Naive thymus-derived CD4-positive, alpha-beta T cell (primary cell): ENCODE measurements around the gene CLPTM1L. TPM values are rescaled to one million over a fixed set of nuclear protein-coding genes. Genes with fewer than 3 reads are reported as not detected.
"Not testable (repeated sequence)": the region's sequence is repeated elsewhere in the genome, so short reads cannot be mapped to it uniquely, and the experiment has no call there.

Source experiments
- ATAC-seq: fragments of 150-1000 bp; cut with Tn5 transposase; 2 replicates; pipeline ENCODE4 v1.10.0; 2021; ENCODE audit warnings: mild to moderate bottlenecking, moderate library complexity
- CTCF ChIA-PET: fragments of 350-600 bp; sonication (Branson Sonifier 250); formaldehyde crosslinking; loops from one replicate; lab custom pipeline; 2021; ENCODE audit warnings: antibody characterized with exemption; lab: Charles Lee
- POLR2A ChIA-PET: fragments of 350-600 bp; sonication (Branson Sonifier 250); formaldehyde crosslinking; loops from one replicate; lab custom pipeline; 2021; ENCODE audit warnings: antibody characterized with exemption, inconsistent platforms; lab: Charles Lee
- DNase-seq, 9 donors: peaks; one replicate each; pipeline versions ENCODE4 v3.0.0 to v3.0.0-alpha.2; 2020 to 2022; ENCODE audit warnings: mixed read lengths in 1 of 9
- H3K27ac ChIP-seq: one replicate; pipeline ENCODE4 v1.7.0; 2013; ENCODE audit warnings: mild to moderate bottlenecking, low read depth, low read length, moderate library complexity
- H3K27me3 ChIP-seq, 2 donors: one replicate each; pipeline ENCODE4 v1.7.0; 2013; ENCODE audit warnings: low read length in 2 of 2, mild to moderate bottlenecking in 2 of 2, moderate library complexity in 2 of 2; ENCODE audit not compliant: control insufficient read depth in 2 of 2, insufficient read depth in 2 of 2
- H3K36me3 ChIP-seq, 3 experiments: 1 replicate in 2 of 3; 2 replicates in 1 of 3; pipeline ENCODE4 v1.7.0; 2013; ENCODE audit warnings: low read length in 3 of 3, mild to moderate bottlenecking in 3 of 3, moderate library complexity in 1 of 3; ENCODE audit not compliant: insufficient read depth in 3 of 3, control insufficient read depth in 2 of 3
- H3K4me1 ChIP-seq, 2 donors: one replicate each; pipeline ENCODE4 v1.7.0; 2013; ENCODE audit warnings: low read length in 2 of 2, mild to moderate bottlenecking in 2 of 2, moderate library complexity in 1 of 2; ENCODE audit not compliant: control insufficient read depth in 2 of 2, insufficient read depth in 2 of 2
- H3K4me3 ChIP-seq: 2 replicates; pipeline ENCODE4 v1.7.0; 2013; ENCODE audit warnings: mild to moderate bottlenecking, low read length
- H3K9me3 ChIP-seq, 3 experiments: 1 replicate in 2 of 3; 2 replicates in 1 of 3; pipeline ENCODE4 v1.7.0; 2013; ENCODE audit warnings: low read length in 3 of 3; ENCODE audit not compliant: control insufficient read depth in 2 of 3
- H3K27ac Mint-ChIP-seq, 9 donors: one replicate each; pipeline ENCODE4 v1.8.0; 2020 to 2022; ENCODE audit warnings: mixed read lengths in 9 of 9, mild to moderate bottlenecking in 8 of 9, moderate library complexity in 5 of 9, inconsistent platforms in 2 of 9
- H3K27me3 Mint-ChIP-seq, 5 donors: one replicate each; pipeline ENCODE4 v1.8.0; 2021 to 2022; ENCODE audit warnings: mixed read lengths in 5 of 5, mild to moderate bottlenecking in 1 of 5
- H3K36me3 Mint-ChIP-seq, 5 donors: one replicate each; pipeline ENCODE4 v1.8.0; 2020 to 2022; ENCODE audit warnings: mixed read lengths in 5 of 5, mild to moderate bottlenecking in 3 of 5, inconsistent platforms in 1 of 5
- H3K4me1 Mint-ChIP-seq, 7 donors: one replicate each; pipeline ENCODE4 v1.8.0; 2020 to 2022; ENCODE audit warnings: mixed read lengths in 7 of 7, mild to moderate bottlenecking in 3 of 7, inconsistent platforms in 1 of 7
- H3K4me3 Mint-ChIP-seq, 10 donors: one replicate each; pipeline ENCODE4 v1.8.0; 2020 to 2022; ENCODE audit warnings: mild to moderate bottlenecking in 10 of 10, mixed read lengths in 10 of 10, moderate library complexity in 6 of 10, inconsistent platforms in 2 of 10
- H3K9me3 Mint-ChIP-seq, 11 donors: one replicate each; pipeline ENCODE4 v1.8.0; 2020 to 2022; ENCODE audit warnings: mixed read lengths in 11 of 11, mild to moderate bottlenecking in 4 of 11, inconsistent platforms in 1 of 11, moderate library complexity in 1 of 11
- intact Hi-C, 2 donors: fragments of 100-400 bp; cut with micrococcal nuclease; formaldehyde crosslinking; loops; one replicate each; pipeline ENCODE4 v1.15.1; 2023
- polyA plus RNA-seq, 2 donors: library from polyadenylated mRNA; unstranded; fragments of 300-500 nt; fragmentation: Illumina TruSeq; gene quantifications; one replicate each; pipeline ENCODE4 v1.2.3, GENCODE V29; 2021
- total RNA-seq, 6 experiments: library from RNA in 5 of 6; stranded (reverse) in 5 of 6; gene quantifications; 1 replicate in 5 of 6; 2 replicates in 1 of 6; pipeline ENCODE4 v1.2.3 and lab custom pipeline; 2021 to 2026

Gene CLPTM1L
- total and polyA plus RNA-seq, 7 experiments from 2014 or later: 27.7 to 104 (median 67.6) TPM

GRCh38 chr5:1331861-1332405, 13.0 kb downstream of the CLPTM1L start:
- Mint-ChIP-seq H3K27me3 (no peaks in the 10 kb centered on the region), H3K36me3 (peaks cover 3 to 28% (median 10%) of the 10 kb centered on the region in 5 donors), H3K4me3 (no peak overlapping the region), H3K27ac (peak overlapping the region in 2 of 9 donors; percentile 30 to 45), H3K9me3 (peaks cover 0 to 1% (median 0%) of the 10 kb centered on the region in 11 donors), H3K4me1 (peaks cover 15 to 25% (median 19%) of the 10 kb centered on the region in 7 donors)
- Histone ChIP-seq H3K27me3 (no peaks in the 10 kb centered on the region), H3K9me3 (no peaks in the 10 kb centered on the region), H3K4me1 (peaks cover 0 to 6% of the 10 kb centered on the region in 2 donors), H3K36me3 (peaks cover 18 to 85% (median 21%) of the 10 kb centered on the region in 3 experiments), H3K27ac (no peak overlapping the region), H3K4me3 (no peak overlapping the region)
- ChIA-PET CTCF (no interaction called here), POLR2A (interaction anchor here (0.9 to 1.1 kb wide), 2 partner anchors 10 kb away, joined by 3 to 5 read pairs; no protein-coding TSS in a partner anchor)
- DNase-seq (no peak), ATAC-seq (no peak)
- intact Hi-C loops: loop anchor here in 1 of 2 donors (2.0 kb wide), 1 partner anchor 15 kb away; no protein-coding TSS in a partner anchor

GRCh38 chr5:1330847-1331831, 13.8 kb downstream of the CLPTM1L start:
- ChIA-PET CTCF (no interaction called here), POLR2A (interaction anchor here (1.2 kb wide), 1 partner anchor 36 kb away, joined by 3 read pairs; the partner anchor contains the start of gene TERT)
- intact Hi-C loops: no loop called here
- no peak overlapping the region for H3K4me3 Mint-ChIP-seq
- H3K36me3 ChIP-seq: peaks cover 16 to 85% (median 21%) of the 10 kb centered on the region in 3 experiments
- H3K27me3 ChIP-seq: no peaks in the 10 kb centered on the region
- peaks cover 8 to 18% (median 14%) of the 10 kb centered on the region in 7 donors for H3K4me1 Mint-ChIP-seq
- H3K27ac Mint-ChIP-seq: peak overlapping the region in 1 of 9 donors; percentile 43
- ATAC-seq (no peak), DNase-seq (no peak)
- no peaks in the 10 kb centered on the region for H3K9me3 ChIP-seq
- H3K36me3 Mint-ChIP-seq: peaks cover 2 to 26% (median 10%) of the 10 kb centered on the region in 5 donors
- no peaks in the 10 kb centered on the region for H3K27me3 Mint-ChIP-seq
- no peak overlapping the region for H3K4me3 ChIP-seq
- H3K9me3 Mint-ChIP-seq: peaks cover 0 to 3% (median 0%) of the 10 kb centered on the region in 11 donors
- H3K4me1 ChIP-seq: peaks cover 0 to 3% of the 10 kb centered on the region in 2 donors
- H3K27ac ChIP-seq: no peak overlapping the region

GRCh38 chr5:1330146-1330846, 14.6 kb downstream of the CLPTM1L start:
- ChIA-PET POLR2A (interaction anchor here (1.2 kb wide), 1 partner anchor 35 kb away, joined by 3 read pairs; the partner anchor contains the start of gene TERT), CTCF (interaction anchor here (0.5 kb wide), 1 partner anchor 897 kb away, joined by 4 read pairs; no protein-coding TSS in a partner anchor)
- no peak overlapping the region for H3K4me3 Mint-ChIP-seq
- intact Hi-C loops: no loop called here
- H3K36me3 Mint-ChIP-seq: peaks cover 0 to 26% (median 8%) of the 10 kb centered on the region in 5 donors
- ATAC-seq (no peak), DNase-seq (no peak)
- H3K9me3 Mint-ChIP-seq: peaks cover 0 to 3% (median 0%) of the 10 kb centered on the region in 11 donors
- no peaks in the 10 kb centered on the region for H3K27me3 ChIP-seq
- H3K36me3 ChIP-seq: peaks cover 16 to 85% (median 21%) of the 10 kb centered on the region in 3 experiments
- H3K27me3 Mint-ChIP-seq: no peaks in the 10 kb centered on the region
- H3K27ac Mint-ChIP-seq: peak overlapping the region in 3 of 9 donors; percentile 3 to 43 (median 33)
- H3K27ac ChIP-seq: no peak overlapping the region
- H3K4me1 Mint-ChIP-seq: peaks cover 3 to 14% (median 10%) of the 10 kb centered on the region in 7 donors
- H3K4me3 ChIP-seq: no peak overlapping the region
- no peaks in the 10 kb centered on the region for H3K4me1 ChIP-seq
- H3K9me3 ChIP-seq: no peaks in the 10 kb centered on the region

GRCh38 chr5:1329111-1329579, 15.8 kb downstream of the CLPTM1L start:
- Mint-ChIP-seq H3K27me3 (no peaks in the 10 kb centered on the region), H3K4me3 (no peak overlapping the region), H3K36me3 (peaks cover 0 to 27% (median 8%) of the 10 kb centered on the region in 5 donors), H3K9me3 (peaks cover 0 to 3% (median 0%) of the 10 kb centered on the region in 11 donors), H3K4me1 (peaks cover 3 to 14% (median 10%) of the 10 kb centered on the region in 7 donors), H3K27ac (peak overlapping the region in 2 of 9 donors; percentile 37 to 54)
- Histone ChIP-seq H3K9me3 (no peaks in the 10 kb centered on the region), H3K27me3 (no peaks in the 10 kb centered on the region), H3K36me3 (peaks cover 21 to 85% (median 21%) of the 10 kb centered on the region in 3 experiments), H3K27ac (no peak overlapping the region), H3K4me1 (no peaks in the 10 kb centered on the region), H3K4me3 (no peak overlapping the region)
- ChIA-PET POLR2A (interaction anchor here (0.7 to 1.4 kb wide), 3 partner anchors 11 to 16 kb away, joined by 3 to 5 read pairs (median 4); no protein-coding TSS in a partner anchor), CTCF (interaction anchor here (1.0 kb wide), 1 partner anchor 316 kb away, joined by 4 read pairs; no protein-coding TSS in a partner anchor)
- intact Hi-C loops: no loop called here
- no peak for DNase-seq
- no peak for ATAC-seq

GRCh38 chr5:1328237-1329110, 16.4 kb downstream of the CLPTM1L start:
- peaks cover 0 to 27% (median 8%) of the 10 kb centered on the region in 5 donors for H3K36me3 Mint-ChIP-seq
- H3K4me1 ChIP-seq, H3K9me3 Mint-ChIP-seq, H3K9me3 ChIP-seq, H3K27me3 Mint-ChIP-seq, intact Hi-C loops, H3K4me3 Mint-ChIP-seq, H3K27ac ChIP-seq, ATAC-seq, H3K27me3 ChIP-seq, DNase-seq, H3K4me3 ChIP-seq: not testable (repeated sequence)
- peaks cover 15 to 85% (median 19%) of the 10 kb centered on the region in 3 experiments for H3K36me3 ChIP-seq
- ChIA-PET CTCF (interaction anchor here (0.7 to 1.0 kb wide), 2 partner anchors 264 to 316 kb away, joined by 4 to 6 read pairs; no protein-coding TSS in a partner anchor), POLR2A (interaction anchor here (0.7 to 1.4 kb wide), 3 partner anchors 10 to 15 kb away, joined by 3 to 5 read pairs (median 4); no protein-coding TSS in a partner anchor)
- H3K27ac Mint-ChIP-seq: peak overlapping the region in 6 of 9 donors; percentile 13 to 84 (median 64)
- H3K4me1 Mint-ChIP-seq: peaks cover 3 to 14% (median 10%) of the 10 kb centered on the region in 7 donors
